Measurements from ENCODE around the gene MATR3.

Gene MATR3

GRCh38 chr5:139379626-139380449, 86.3 kb downstream of the MATR3 start:
- TF ChIP-seq FOXP2 (optimal IDR thresholded peaks at IDR 0.05; ENCODE audit: borderline replicate concordance, extremely low read depth, extremely low read length, insufficient read depth) (no peak), REST (IDR thresholded peaks at IDR 0.05; ENCODE audit: insufficient read depth in 1 of 2, low read depth in 2 of 2, low read length in 2 of 2) (no peak)
